Measurements from ENCODE around the gene IPO4.
A peak's percentile ranks its signal among the peaks of the same experiment; 100 is the strongest.

Gene IPO4

GRCh38 chr14:24146453-24146977, 42.1 kb downstream of the IPO4 start, which contains the start of gene PSME2 (continued):
- TF ChIP-seq SCRT2 (tag by site-specific recombination; IDR thresholded peaks at IDR 0.05) (no peak), ZNF621 (tag by site-specific recombination; IDR thresholded peaks at IDR 0.05) (no peak), ZNF112 (tag by site-specific recombination; IDR thresholded peaks at IDR 0.05) (no peak), OSR2 (tag by site-specific recombination; IDR thresholded peaks at IDR 0.05) (peak; percentile 40; the same call in 1 of the 2 replicates), ZNF23 (tag by site-specific recombination; IDR thresholded peaks at IDR 0.05; ENCODE audit: borderline replicate concordance) (no peak), ZNF707 (tag by site-specific recombination; IDR thresholded peaks at IDR 0.05) (no peak), ZNF157 (tag by site-specific recombination; IDR thresholded peaks at IDR 0.05) (no peak), TSHZ1 (tag by site-specific recombination; IDR thresholded peaks at IDR 0.05; ENCODE audit: borderline replicate concordance) (no peak), ZSCAN30 (tag by site-specific recombination; IDR thresholded peaks at IDR 0.05) (no peak), ZNF792 (tag by site-specific recombination; IDR thresholded peaks at IDR 0.05) (no peak), BCL6B (tag by site-specific recombination; IDR thresholded peaks at IDR 0.05) (no peak), ZNF837 (tag by site-specific recombination; IDR thresholded peaks at IDR 0.05) (no peak), ZNF530 (tag by site-specific recombination; IDR thresholded peaks at IDR 0.05; ENCODE audit: low read depth) (no peak), ZNF501 (tag by site-specific recombination; IDR thresholded peaks at IDR 0.05) (no peak), ZNF76 (tag by site-specific recombination; IDR thresholded peaks at IDR 0.05; ENCODE audit: borderline replicate concordance, low read depth) (no peak)
- TF ChIP-seq, protein P1, sequence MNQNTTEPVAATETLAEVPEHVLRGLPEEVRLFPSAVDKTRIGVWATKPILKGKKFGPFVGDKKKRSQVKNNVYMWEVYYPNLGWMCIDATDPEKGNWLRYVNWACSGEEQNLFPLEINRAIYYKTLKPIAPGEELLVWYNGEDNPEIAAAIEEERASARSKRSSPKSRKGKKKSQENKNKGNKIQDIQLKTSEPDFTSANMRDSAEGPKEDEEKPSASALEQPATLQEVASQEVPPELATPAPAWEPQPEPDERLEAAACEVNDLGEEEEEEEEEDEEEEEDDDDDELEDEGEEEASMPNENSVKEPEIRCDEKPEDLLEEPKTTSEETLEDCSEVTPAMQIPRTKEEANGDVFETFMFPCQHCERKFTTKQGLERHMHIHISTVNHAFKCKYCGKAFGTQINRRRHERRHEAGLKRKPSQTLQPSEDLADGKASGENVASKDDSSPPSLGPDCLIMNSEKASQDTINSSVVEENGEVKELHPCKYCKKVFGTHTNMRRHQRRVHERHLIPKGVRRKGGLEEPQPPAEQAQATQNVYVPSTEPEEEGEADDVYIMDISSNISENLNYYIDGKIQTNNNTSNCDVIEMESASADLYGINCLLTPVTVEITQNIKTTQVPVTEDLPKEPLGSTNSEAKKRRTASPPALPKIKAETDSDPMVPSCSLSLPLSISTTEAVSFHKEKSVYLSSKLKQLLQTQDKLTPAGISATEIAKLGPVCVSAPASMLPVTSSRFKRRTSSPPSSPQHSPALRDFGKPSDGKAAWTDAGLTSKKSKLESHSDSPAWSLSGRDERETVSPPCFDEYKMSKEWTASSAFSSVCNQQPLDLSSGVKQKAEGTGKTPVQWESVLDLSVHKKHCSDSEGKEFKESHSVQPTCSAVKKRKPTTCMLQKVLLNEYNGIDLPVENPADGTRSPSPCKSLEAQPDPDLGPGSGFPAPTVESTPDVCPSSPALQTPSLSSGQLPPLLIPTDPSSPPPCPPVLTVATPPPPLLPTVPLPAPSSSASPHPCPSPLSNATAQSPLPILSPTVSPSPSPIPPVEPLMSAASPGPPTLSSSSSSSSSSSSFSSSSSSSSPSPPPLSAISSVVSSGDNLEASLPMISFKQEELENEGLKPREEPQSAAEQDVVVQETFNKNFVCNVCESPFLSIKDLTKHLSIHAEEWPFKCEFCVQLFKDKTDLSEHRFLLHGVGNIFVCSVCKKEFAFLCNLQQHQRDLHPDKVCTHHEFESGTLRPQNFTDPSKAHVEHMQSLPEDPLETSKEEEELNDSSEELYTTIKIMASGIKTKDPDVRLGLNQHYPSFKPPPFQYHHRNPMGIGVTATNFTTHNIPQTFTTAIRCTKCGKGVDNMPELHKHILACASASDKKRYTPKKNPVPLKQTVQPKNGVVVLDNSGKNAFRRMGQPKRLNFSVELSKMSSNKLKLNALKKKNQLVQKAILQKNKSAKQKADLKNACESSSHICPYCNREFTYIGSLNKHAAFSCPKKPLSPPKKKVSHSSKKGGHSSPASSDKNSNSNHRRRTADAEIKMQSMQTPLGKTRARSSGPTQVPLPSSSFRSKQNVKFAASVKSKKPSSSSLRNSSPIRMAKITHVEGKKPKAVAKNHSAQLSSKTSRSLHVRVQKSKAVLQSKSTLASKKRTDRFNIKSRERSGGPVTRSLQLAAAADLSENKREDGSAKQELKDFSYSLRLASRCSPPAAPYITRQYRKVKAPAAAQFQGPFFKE (tag by site-specific recombination; IDR thresholded peaks at IDR 0.05; ENCODE audit: borderline replicate concordance): no peak
- TF ChIP-seq, protein P2, sequence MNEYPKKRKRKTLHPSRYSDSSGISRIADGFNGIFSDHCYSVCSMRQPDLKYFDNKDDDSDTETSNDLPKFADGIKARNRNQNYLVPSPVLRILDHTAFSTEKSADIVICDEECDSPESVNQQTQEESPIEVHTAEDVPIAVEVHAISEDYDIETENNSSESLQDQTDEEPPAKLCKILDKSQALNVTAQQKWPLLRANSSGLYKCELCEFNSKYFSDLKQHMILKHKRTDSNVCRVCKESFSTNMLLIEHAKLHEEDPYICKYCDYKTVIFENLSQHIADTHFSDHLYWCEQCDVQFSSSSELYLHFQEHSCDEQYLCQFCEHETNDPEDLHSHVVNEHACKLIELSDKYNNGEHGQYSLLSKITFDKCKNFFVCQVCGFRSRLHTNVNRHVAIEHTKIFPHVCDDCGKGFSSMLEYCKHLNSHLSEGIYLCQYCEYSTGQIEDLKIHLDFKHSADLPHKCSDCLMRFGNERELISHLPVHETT (tag by site-specific recombination; IDR thresholded peaks at IDR 0.05): no peak
- TF ChIP-seq, protein P3, sequence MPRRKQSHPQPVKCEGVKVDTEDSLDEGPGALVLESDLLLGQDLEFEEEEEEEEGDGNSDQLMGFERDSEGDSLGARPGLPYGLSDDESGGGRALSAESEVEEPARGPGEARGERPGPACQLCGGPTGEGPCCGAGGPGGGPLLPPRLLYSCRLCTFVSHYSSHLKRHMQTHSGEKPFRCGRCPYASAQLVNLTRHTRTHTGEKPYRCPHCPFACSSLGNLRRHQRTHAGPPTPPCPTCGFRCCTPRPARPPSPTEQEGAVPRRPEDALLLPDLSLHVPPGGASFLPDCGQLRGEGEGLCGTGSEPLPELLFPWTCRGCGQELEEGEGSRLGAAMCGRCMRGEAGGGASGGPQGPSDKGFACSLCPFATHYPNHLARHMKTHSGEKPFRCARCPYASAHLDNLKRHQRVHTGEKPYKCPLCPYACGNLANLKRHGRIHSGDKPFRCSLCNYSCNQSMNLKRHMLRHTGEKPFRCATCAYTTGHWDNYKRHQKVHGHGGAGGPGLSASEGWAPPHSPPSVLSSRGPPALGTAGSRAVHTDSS (tag by site-specific recombination; IDR thresholded peaks at IDR 0.05): no peak
- TF ChIP-seq, protein P4, sequence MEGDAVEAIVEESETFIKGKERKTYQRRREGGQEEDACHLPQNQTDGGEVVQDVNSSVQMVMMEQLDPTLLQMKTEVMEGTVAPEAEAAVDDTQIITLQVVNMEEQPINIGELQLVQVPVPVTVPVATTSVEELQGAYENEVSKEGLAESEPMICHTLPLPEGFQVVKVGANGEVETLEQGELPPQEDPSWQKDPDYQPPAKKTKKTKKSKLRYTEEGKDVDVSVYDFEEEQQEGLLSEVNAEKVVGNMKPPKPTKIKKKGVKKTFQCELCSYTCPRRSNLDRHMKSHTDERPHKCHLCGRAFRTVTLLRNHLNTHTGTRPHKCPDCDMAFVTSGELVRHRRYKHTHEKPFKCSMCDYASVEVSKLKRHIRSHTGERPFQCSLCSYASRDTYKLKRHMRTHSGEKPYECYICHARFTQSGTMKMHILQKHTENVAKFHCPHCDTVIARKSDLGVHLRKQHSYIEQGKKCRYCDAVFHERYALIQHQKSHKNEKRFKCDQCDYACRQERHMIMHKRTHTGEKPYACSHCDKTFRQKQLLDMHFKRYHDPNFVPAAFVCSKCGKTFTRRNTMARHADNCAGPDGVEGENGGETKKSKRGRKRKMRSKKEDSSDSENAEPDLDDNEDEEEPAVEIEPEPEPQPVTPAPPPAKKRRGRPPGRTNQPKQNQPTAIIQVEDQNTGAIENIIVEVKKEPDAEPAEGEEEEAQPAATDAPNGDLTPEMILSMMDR (tag by site-specific recombination; IDR thresholded peaks at IDR 0.05): no peak
- TF ChIP-seq, protein P5, sequence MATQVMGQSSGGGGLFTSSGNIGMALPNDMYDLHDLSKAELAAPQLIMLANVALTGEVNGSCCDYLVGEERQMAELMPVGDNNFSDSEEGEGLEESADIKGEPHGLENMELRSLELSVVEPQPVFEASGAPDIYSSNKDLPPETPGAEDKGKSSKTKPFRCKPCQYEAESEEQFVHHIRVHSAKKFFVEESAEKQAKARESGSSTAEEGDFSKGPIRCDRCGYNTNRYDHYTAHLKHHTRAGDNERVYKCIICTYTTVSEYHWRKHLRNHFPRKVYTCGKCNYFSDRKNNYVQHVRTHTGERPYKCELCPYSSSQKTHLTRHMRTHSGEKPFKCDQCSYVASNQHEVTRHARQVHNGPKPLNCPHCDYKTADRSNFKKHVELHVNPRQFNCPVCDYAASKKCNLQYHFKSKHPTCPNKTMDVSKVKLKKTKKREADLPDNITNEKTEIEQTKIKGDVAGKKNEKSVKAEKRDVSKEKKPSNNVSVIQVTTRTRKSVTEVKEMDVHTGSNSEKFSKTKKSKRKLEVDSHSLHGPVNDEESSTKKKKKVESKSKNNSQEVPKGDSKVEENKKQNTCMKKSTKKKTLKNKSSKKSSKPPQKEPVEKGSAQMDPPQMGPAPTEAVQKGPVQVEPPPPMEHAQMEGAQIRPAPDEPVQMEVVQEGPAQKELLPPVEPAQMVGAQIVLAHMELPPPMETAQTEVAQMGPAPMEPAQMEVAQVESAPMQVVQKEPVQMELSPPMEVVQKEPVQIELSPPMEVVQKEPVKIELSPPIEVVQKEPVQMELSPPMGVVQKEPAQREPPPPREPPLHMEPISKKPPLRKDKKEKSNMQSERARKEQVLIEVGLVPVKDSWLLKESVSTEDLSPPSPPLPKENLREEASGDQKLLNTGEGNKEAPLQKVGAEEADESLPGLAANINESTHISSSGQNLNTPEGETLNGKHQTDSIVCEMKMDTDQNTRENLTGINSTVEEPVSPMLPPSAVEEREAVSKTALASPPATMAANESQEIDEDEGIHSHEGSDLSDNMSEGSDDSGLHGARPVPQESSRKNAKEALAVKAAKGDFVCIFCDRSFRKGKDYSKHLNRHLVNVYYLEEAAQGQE (tag by site-specific recombination; IDR thresholded peaks at IDR 0.05): 0 out of 2 replicates have a peak, but pooled peaks have one; percentile 51
